Heart right ventricle (tissue), 16 donors: Measurements from ENCODE around the gene PER1. TPM values are rescaled to one million over a fixed set of nuclear protein-coding genes. Genes with fewer than 3 reads are reported as not detected.

ENCODE experiments used
- ATAC-seq, 8 donors: fragments of 200-7000 bp; cut with Tn5 transposase; one replicate each; pipeline ENCODE4 v1.9.1; 2020; ENCODE audit warnings: mild to moderate bottlenecking in 8 of 8, moderate library complexity in 8 of 8, moderate number of reproducible peaks in 1 of 8
- DNase-seq, 2 donors: peaks; one replicate each; pipeline ENCODE4 v3.0.0-alpha.2; 2020
- H3K27ac ChIP-seq, 10 donors: fragments of 200-600 bp; sonication (generic) in 2 of 10; one replicate each; pipeline versions ENCODE4 v1.5.0 to v1.8.0; 2020 to 2022; ENCODE audit warnings: mild to moderate bottlenecking in 3 of 10
- H3K27me3 ChIP-seq, 7 donors: fragments of 200-600 bp; one replicate each; pipeline ENCODE4 v1.8.0; 2021 to 2022; ENCODE audit warnings: mild to moderate bottlenecking in 2 of 7
- H3K36me3 ChIP-seq, 9 donors: fragments of 200-600 bp; sonication (generic) in 1 of 9; one replicate each; pipeline versions ENCODE4 v1.5.0 to v1.8.0; 2020 to 2022; ENCODE audit warnings: mild to moderate bottlenecking in 2 of 9
- H3K4me1 ChIP-seq, 9 donors: fragments of 200-600 bp; sonication (generic) in 1 of 9; one replicate each; pipeline versions ENCODE4 v1.5.0 to v1.8.0; 2020 to 2022; ENCODE audit warnings: mild to moderate bottlenecking in 4 of 9
- H3K4me3 ChIP-seq, 10 donors: fragments of 200-600 bp; sonication (generic) in 2 of 10; one replicate each; pipeline versions ENCODE4 v1.5.0 to v1.8.0; 2020 to 2022; ENCODE audit warnings: mild to moderate bottlenecking in 7 of 10, moderate library complexity in 2 of 10
- H3K9me3 ChIP-seq, 11 donors: fragments of 200-600 bp in 10 of 11; sonication (generic) in 2 of 11; one replicate each; pipeline versions ENCODE4 v1.5.0 to v1.8.0; 2013 to 2022; ENCODE audit warnings: mild to moderate bottlenecking in 2 of 11, control low read depth in 1 of 11, moderate library complexity in 1 of 11
- CTCF ChIP-seq, 9 donors: fragments of 200-600 bp; sonication (generic) in 2 of 9; IDR thresholded peaks; one replicate each; pipeline versions ENCODE4 v1.5.0 to v1.8.0; 2021 to 2022; ENCODE audit warnings: antibody characterized with exemption in 9 of 9, mild to moderate bottlenecking in 5 of 9, moderate library complexity in 1 of 9
- WGBS, 2 donors: extraction: QIAGEN DNeasy Blood & Tissue Kit; methylation state at CpG; one replicate each; pipeline ENCODE4 v1.1.7; 2013; ENCODE audit warnings: inconsistent platforms in 1 of 2; 5-methylcytosine and 5-hydroxymethylcytosine counted together
- intact Hi-C, 10 donors: fragments of 100-400 bp; cut with DNase I; formaldehyde crosslinking; loops; one replicate each; pipeline versions ENCODE4 v1.11.1 to v1.14.2; 2022
- polyA plus RNA-seq, 2 donors: library from polyadenylated mRNA; stranded (reverse); fragments of 200-250 nt; gene quantifications; one replicate each; pipeline ENCODE4 v1.2.3, GENCODE V29; 2013
- total RNA-seq, 10 donors: library from RNA; stranded (reverse); fragmentation: NEBNext Ultra II Directional in 3 of 10; extraction: Animal tissue kit (Norgen Biotek cat#: 25700) in 3 of 10; gene quantifications; one replicate each; pipeline versions ENCODE4 v1.2.1 to v1.2.4, GENCODE V29; 2021 to 2023
- donor health status: Arrhythmogenic right ventricular cardiomyopathy.
- donor health status: ischemic (EF 13 %, LVEDD 7.1; RV severe dilation, severe dysfunction).
- donor health status: healthy with polysubstance abuse.
- donor health status: DM: no; HTN: yes; CAD: no.
- donor health status: DM: no; HTN: no; CAD: no.
- donor health status: ischemic (EF 25% LVEDD 6.9; RV normal size, moderate dysfunction).
- donor health status: ischemic (EF 25% LVEDD 5.7; RV mildly dilated, moderate dysfunction).
- donor health status: healthy.
- donor health status: DM: yes; HTN: yes; CAD: no.
- donor health status: Ischemic cardiomyopathy.
- donor health status: ischemic (EF 35%, LVEDD 5.7; RV mildly dilated, moderate dysfunction).
- donor health status: nonischemic (EF 11% LVEDD 7.7; RV severe dilation, severe dysfunction).
- donor health status: DM: yes; HTN: yes; CAD: no.
- donor health status: PGD.
- donor health status: ischemic (EF 29% LVEDD 5.4; RV normal size, mild dysfunction).
- donor health status: nonischemic (EF 23%, LVEDD 6.1; RV moderate dilation, normal function).

PER1 gene
- total and polyA plus RNA-seq, 12 donors = 37.4 to 154 (median 115) TPM

- peaks cover 0 to 25% (median 11%) of the 10 kb centered on the region in 9 donors for H3K36me3 ChIP-seq
Observed at GRCh38 chr17:8155231-8155995, 3.2 kb upstream of the PER1 start.

GRCh38 chr17:8154608-8155155 is 2.5 kb upstream of the PER1 start:
- TF ChIP-seq CTCF (IDR thresholded peaks at IDR 0.05) = no peak
- Histone ChIP-seq H3K9me3 (no peaks in the 10 kb centered on the region), H3K36me3 (peaks cover 4 to 25% (median 14%) of the 10 kb centered on the region in 9 donors), H3K4me3 (peak overlapping the region; percentile 66 to 91 (median 81)), H3K4me1 (peaks cover 30 to 89% (median 57%) of the 10 kb centered on the region in 9 donors), H3K27me3 (no peaks in the 10 kb centered on the region), H3K27ac (peak overlapping the region; percentile 92 to 100 (median 100))
- intact Hi-C loops = loop anchor here in 5 of 10 donors (1.0 to 10.0 kb wide), 9 partner anchors 16 to 320 kb away; partner anchors contain the start of genes ALOXE3 (in 1 of the 5), CYB5D1 (in 1 of the 5), HES7 (in 1 of the 5) and KDM6B (in 1 of the 5)
- no peak for ATAC-seq
- WGBS, 2 donors = 7 to 8% methylated on average over 11 of the region's 11 CpGs
- no peak for DNase-seq

More at GRCh38 chr17:8155231-8155995, 3.2 kb upstream of the PER1 start:
- peak in 1 of 2 donors; percentile 23 for DNase-seq
- H3K9me3 ChIP-seq = no peaks in the 10 kb centered on the region
- WGBS, 2 donors = 9 to 10% methylated on average over 14 of the region's 14 CpGs
- no peaks in the 10 kb centered on the region for H3K27me3 ChIP-seq
- intact Hi-C loops = loop anchor here in 3 of 10 donors (2.0 to 10.0 kb wide), 7 partner anchors 17 to 321 kb away; partner anchors contain the start of genes ALOXE3 (in 1 of the 3), CYB5D1 (in 1 of the 3), HES7 (in 1 of the 3) and KDM6B (in 1 of the 3)
- no peak for ATAC-seq
- no peak for TF ChIP-seq CTCF (IDR thresholded peaks at IDR 0.05)
- peaks cover 22 to 91% (median 50%) of the 10 kb centered on the region in 9 donors for H3K4me1 ChIP-seq
- peak overlapping the region; percentile 92 to 100 (median 100) for H3K27ac ChIP-seq
- H3K4me3 ChIP-seq = peak overlapping the region; percentile 66 to 91 (median 81)

- Histone ChIP-seq H3K36me3 (peaks cover 10 to 25% (median 17%) of the 10 kb centered on the region in 9 donors), H3K4me1 (peaks cover 36 to 83% (median 58%) of the 10 kb centered on the region in 9 donors), H3K4me3 (peak overlapping the region in 9 of 10 donors; percentile 66 to 96 (median 81)), H3K27ac (peak overlapping the region; percentile 97 to 100 (median 100)), H3K27me3 (no peaks in the 10 kb centered on the region), H3K9me3 (no peaks in the 10 kb centered on the region)
- peak; percentile 35 to 69 (median 66) for ATAC-seq
- TF ChIP-seq CTCF (IDR thresholded peaks at IDR 0.05) = no peak
- peak; percentile 100 for DNase-seq
- intact Hi-C loops = loop anchor here in 5 of 10 donors (1.0 to 10.0 kb wide), 8 partner anchors 15 to 319 kb away; partner anchors contain the start of genes ALOXE3 (in 1 of the 5), CYB5D1 (in 1 of the 5), KDM6B (in 1 of the 5) and NAA38 (in 1 of the 5)
- 1 to 2% methylated on average over 22 of the region's 22 CpGs for WGBS, 2 donors
Observed at GRCh38 chr17:8153957-8154607, 1.9 kb upstream of the PER1 start.
